ENCODE data around the gene AKAP1. TPM values are rescaled to one million over a fixed set of nuclear protein-coding genes. Genes with fewer than 3 reads are reported as not detected.

AKAP1 gene
- total RNA-seq, 2 experiments from 2014 or later = 27.3 to 28.6 TPM

GRCh38 chr17:57165754-57166153, 80.7 kb downstream of the AKAP1 start:
- Mint-ChIP-seq H3K27ac (no peak overlapping the region), H3K4me1 (ENCODE audit: low read depth) (no peaks in the 10 kb centered on the region), H3K27me3 (peaks cover 2% of the 10 kb centered on the region), H3K9me3 (no peaks in the 10 kb centered on the region), H3K4me3 (no peak overlapping the region), H3K36me3 (ENCODE audit: low read depth) (no peaks in the 10 kb centered on the region)
- no peak for DNase-seq
- TF ChIP-seq CTCF (IDR thresholded peaks at IDR 0.05) = no peak
- ChIA-PET CTCF (no interaction called here), POLR2A (no interaction called here)
- intact Hi-C loops (cut with micrococcal nuclease) = no loop called here
- ATAC-seq = no peak

- no peaks in the 10 kb centered on the region for H3K4me1 Mint-ChIP-seq (ENCODE audit: low read depth)
- POLR2A ChIA-PET = no interaction called here
These were observed 81.8 kb downstream of the AKAP1 start for GRCh38 chr17:57166803-57167202.

DNA sequence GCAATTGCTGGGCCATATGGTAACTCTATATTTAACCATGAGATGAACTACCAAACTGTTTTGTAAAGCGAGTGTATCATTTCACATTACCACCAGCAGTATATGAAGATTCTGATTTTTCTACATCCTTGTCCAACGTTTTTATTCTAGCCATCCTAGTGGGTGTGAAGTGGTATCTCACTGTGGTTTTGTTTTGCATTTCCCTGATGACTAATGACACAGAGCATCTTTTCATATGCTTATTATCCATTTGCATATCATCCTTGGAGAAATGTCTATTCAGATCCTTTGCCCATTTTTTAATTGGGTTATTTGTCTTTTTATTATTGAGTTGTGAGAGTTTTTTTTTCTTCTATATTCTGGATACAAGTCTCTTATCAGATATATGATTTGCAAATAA, 83.6 kb downstream of the AKAP1 start:
- peaks cover 11% of the 10 kb centered on the region for H3K27me3 Mint-ChIP-seq
- intact Hi-C loops (cut with micrococcal nuclease) = no loop called here
- ChIA-PET POLR2A (no interaction called here), CTCF (no interaction called here)
- DNase-seq (no peak), ATAC-seq (no peak)
- H3K36me3 Mint-ChIP-seq (ENCODE audit: low read depth) = no peaks in the 10 kb centered on the region
- H3K9me3 Mint-ChIP-seq = no peaks in the 10 kb centered on the region
- H3K4me1 Mint-ChIP-seq (ENCODE audit: low read depth) = peaks cover 2% of the 10 kb centered on the region
- TF ChIP-seq CTCF (IDR thresholded peaks at IDR 0.05) = no peak
- no peak overlapping the region for H3K4me3 Mint-ChIP-seq
- no peak overlapping the region for H3K27ac Mint-ChIP-seq

More at GRCh38 chr17:57166803-57167202, 81.8 kb downstream of the AKAP1 start:
- H3K9me3 Mint-ChIP-seq = no peaks in the 10 kb centered on the region
- H3K36me3 Mint-ChIP-seq (ENCODE audit: low read depth) = no peaks in the 10 kb centered on the region
- ATAC-seq (no peak), DNase-seq (no peak)
- no peak overlapping the region for H3K27ac Mint-ChIP-seq
- peaks cover 2% of the 10 kb centered on the region for H3K27me3 Mint-ChIP-seq
- intact Hi-C loops (cut with micrococcal nuclease) = no loop called here
- CTCF ChIA-PET = no interaction called here
- no peak overlapping the region for H3K4me3 Mint-ChIP-seq
- TF ChIP-seq CTCF (IDR thresholded peaks at IDR 0.05) = no peak

- Mint-ChIP-seq H3K27ac (no peak overlapping the region), H3K27me3 (peaks cover 23% of the 10 kb centered on the region), H3K4me1 (ENCODE audit: low read depth) (peaks cover 2% of the 10 kb centered on the region), H3K36me3 (ENCODE audit: low read depth) (no peaks in the 10 kb centered on the region), H3K4me3 (no peak overlapping the region), H3K9me3 (no peaks in the 10 kb centered on the region)
- no peak for DNase-seq
- no peak for ATAC-seq
- intact Hi-C loops (cut with micrococcal nuclease) = no loop called here
- ChIA-PET CTCF (no interaction called here), POLR2A (interaction anchor here (0.6 kb wide), 1 partner anchor 9 kb away, joined by 3 read pairs; no protein-coding TSS in a partner anchor)
- no peak for TF ChIP-seq CTCF (IDR thresholded peaks at IDR 0.05)
These were observed 85.8 kb downstream of the AKAP1 start for GRCh38 chr17:57170866-57171265.

Other genes starting within 250 kb of the AKAP1 start
- 10 to 100 TPM; 94.2 to 95.6 TPM for gene TRIM25, start 171.2 kb upstream of the AKAP1 start, total RNA-seq
- gene COIL, start 124.2 kb upstream of the AKAP1 start, total RNA-seq = 10 to 100 TPM; 19.5 to 20.8 TPM
- gene SCPEP1, start 107.1 kb upstream of the AKAP1 start, total RNA-seq = 10 to 100 TPM; 16.0 to 17.8 TPM
- 10 to 100 TPM; 59.6 to 61.7 TPM for gene MSI2, start 171.3 kb downstream of the AKAP1 start, total RNA-seq